GM15510 (cell line): ENCODE measurements around the gene STX19.
A peak's percentile ranks its signal among the peaks of the same experiment; 100 is the strongest.

Experiments used
- POLR2A ChIP-seq: IDR thresholded peaks from 3 replicates; pipeline ENCODE4 v1.6.1; 2011; ENCODE audit warnings: borderline replicate concordance; ENCODE audit not compliant: insufficient read length; ENCODE audit errors: extremely low read depth

STX19 gene

DNA sequence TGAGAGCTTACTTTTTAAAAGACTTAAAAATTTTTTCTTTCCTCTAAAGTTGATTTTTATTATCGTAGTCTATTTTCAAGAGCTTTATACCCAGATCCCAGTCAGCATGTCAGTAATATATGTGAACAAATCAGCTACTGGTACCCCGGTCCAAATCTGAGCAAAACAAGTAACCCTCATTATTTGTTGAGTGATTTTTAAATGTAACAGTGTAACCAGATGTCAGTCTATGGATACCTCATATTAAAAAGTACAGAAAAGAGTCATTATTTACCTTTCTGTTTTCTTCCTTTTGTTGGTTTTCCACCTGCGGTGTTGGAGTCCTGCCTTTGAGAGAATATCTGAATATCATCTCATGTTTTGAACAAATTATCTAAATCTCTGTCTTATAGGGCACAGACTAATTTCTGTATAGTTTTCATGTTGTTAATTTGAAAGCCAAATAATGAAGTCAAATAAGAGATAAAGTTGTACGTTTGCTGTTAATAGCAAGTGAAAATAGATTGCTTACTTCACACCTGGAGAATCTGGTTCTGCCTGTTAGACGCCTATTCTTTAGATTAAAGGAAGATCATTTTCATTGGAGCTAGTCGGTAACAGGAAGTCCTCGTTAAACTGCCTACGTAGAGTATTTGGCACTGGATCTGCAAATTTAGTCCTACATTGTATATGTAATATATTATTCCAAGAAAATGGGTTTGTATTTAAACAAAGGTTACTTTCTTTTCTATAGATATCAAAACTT, at the start of gene STX19:
Gene STX19 (minus strand): TSS at position 505 of the 745 bp plus-strand sequence. CDS start 13,328 bp downstream, outside the sequence.
- TF ChIP-seq POLR2A: no peak

GRCh38 chr3:94076055-94076454, 47.7 kb upstream of the STX19 start:
- TF ChIP-seq POLR2A: no peak

GRCh38 chr3:94071713-94072284, 43.4 kb upstream of the STX19 start:
- no peak for TF ChIP-seq POLR2A

DNA sequence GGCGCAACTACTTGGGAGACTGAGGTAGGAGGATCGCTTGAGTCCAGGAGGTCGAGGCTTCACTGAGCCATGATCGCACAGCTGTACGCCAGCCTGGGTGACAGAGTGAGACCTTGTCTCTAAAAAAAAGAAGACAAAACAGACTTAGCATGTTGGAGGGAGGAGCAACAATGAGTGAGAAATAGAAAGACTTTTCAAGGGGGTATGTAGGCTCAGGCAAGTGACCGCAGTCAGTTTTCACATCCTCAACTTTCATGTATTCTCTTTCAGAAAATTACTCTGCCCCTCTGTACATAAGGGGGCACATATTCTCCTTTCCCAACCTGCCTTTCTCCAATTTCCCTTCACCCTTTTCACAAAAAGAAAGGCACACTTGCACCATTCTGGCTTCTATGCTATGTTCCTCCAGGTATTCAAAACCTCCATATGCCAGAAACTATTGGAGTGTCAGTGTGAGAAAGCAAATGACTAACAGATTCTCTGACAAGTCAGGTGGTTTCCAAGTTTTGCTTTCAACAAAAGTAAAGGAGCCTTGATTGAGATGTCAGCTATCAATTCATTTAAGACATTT, 42.0 kb upstream of the STX19 start:
- TF ChIP-seq POLR2A: no peak

DNA sequence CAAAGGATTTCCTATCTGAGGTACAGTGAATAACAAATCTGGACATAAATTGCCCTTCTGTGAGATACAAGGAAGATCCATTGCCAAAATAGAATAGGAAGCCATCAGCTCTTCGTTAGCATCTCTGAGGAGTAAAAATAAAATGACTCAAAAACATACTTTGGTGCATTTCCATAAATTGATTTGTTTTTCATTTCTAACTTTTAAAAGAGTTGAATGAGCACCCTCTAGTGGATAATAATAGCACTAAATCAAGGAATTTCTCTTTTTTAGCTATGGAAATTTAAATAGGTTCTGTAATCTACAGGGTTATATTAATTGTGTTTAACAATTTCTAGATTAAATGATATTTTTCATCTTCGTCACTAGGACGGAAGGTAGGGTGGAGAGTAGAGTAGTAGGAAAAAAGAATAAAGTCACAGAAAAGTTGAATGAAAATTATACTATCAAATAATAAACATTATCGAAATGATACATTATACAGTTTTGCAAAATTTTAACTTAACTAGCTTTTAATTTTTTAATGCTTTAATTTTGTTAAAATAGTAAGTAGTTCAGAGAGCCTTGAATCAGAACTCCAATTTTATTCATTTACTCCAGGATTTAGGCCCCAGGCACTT, 40.9 kb upstream of the STX19 start:
- no peak for TF ChIP-seq POLR2A

GRCh38 chr3:94066506-94067500, 38.4 kb upstream of the STX19 start:
- TF ChIP-seq POLR2A: no peak

GRCh38 chr3:94065819-94066480, 37.6 kb upstream of the STX19 start:
- no peak for TF ChIP-seq POLR2A

- no peak for TF ChIP-seq POLR2A
Observed at GRCh38 chr3:94065122-94065521, 36.7 kb upstream of the STX19 start.

- no peak for TF ChIP-seq POLR2A
Observed at GRCh38 chr3:94064243-94064860, 36.0 kb upstream of the STX19 start.

DNA sequence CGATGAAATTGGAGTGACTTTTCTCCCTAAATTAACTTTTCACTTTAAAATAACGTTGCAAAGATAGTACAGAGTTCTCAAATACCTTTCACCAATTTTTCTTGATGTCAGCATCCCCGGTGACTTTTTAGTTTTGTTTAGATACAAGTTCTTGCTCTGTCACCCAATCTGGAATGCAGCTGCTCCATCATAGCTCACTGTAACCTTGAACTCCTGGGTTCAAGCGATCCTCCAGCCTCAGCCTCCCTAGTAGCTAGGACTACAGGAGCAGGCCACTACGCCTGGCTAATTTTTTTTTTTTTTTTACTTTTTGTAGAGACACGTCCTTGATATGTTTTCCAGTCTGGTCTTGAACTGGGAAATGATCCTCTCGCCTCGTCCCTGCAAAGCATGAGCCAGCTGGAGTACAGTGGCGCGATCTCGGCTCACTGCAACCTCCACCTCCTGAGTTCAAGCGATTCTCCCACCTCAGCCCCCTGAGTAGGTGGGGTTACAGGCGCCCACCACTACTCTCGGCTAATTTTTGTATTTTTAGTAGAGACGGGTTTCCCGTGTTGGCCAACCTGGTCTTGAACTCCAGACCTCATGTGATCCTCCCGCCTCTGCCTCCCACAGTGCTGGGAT, 35.2 kb upstream of the STX19 start:
- no peak for TF ChIP-seq POLR2A

DNA sequence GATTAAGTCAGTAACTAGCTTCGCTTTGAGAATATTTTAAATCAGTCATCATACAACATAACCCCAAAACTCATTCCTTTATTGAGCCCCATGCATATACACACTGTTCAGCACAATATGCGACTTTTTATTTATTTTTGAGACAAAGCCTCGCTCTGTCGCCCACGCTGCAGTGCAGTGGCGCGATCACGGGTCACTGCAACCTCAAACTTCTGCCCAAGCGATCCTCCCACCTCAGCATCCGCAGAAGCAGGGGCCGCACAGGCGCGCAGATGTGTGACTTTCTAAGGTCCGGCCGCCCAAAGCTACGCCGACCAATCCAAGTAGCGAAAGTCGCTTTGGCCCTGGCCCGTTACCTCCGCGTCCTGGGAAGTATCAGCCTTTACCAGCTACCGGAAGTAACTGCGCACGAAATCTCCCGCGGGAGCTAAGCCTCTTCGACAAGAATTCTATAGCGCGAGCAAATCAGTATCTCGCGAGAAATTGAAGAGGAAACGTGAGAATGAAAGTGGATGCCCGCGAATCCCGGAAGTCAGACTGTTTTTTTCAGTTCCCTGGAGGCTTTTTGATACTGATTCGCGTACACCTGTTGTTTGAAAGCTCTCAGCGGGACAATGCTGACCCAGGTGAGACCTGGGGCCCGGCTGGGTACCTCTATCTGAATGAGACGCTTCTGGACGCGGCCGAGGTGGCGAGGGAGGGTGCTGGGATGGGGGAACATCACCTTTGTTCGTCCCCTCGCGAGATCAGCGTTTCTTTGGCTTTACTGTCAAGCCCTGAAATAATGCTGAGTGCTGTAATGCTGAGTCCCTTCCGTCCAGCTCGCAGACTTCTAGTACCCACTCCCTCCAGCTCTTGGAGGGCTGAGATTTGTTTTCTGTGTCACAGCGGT, 34.4 kb upstream of the STX19 start, which contains the start of the genes DHFR2 and NSUN3:
Gene DHFR2 (minus strand): TSS at position 404 of the 892 bp plus-strand sequence. CDS start 1,405 bp downstream, outside the sequence.
Gene NSUN3 (plus strand): TSS at position 549 of the 892 bp plus-strand sequence. CDS start 66 bp downstream, at position 615.
- TF ChIP-seq POLR2A: peak; percentile 72

GRCh38 chr3:94061297-94061696, 32.9 kb upstream of the STX19 start:
- no peak for TF ChIP-seq POLR2A
